GM18526 (cell line): ENCODE data around the gene ERICH6.

Experiments
- POLR2A ChIP-seq: IDR thresholded peaks from 3 replicates; pipeline ENCODE4 v1.6.1; 2011; ENCODE audit not compliant: insufficient read length; ENCODE audit errors: extremely low read depth

The ERICH6 gene

DNA sequence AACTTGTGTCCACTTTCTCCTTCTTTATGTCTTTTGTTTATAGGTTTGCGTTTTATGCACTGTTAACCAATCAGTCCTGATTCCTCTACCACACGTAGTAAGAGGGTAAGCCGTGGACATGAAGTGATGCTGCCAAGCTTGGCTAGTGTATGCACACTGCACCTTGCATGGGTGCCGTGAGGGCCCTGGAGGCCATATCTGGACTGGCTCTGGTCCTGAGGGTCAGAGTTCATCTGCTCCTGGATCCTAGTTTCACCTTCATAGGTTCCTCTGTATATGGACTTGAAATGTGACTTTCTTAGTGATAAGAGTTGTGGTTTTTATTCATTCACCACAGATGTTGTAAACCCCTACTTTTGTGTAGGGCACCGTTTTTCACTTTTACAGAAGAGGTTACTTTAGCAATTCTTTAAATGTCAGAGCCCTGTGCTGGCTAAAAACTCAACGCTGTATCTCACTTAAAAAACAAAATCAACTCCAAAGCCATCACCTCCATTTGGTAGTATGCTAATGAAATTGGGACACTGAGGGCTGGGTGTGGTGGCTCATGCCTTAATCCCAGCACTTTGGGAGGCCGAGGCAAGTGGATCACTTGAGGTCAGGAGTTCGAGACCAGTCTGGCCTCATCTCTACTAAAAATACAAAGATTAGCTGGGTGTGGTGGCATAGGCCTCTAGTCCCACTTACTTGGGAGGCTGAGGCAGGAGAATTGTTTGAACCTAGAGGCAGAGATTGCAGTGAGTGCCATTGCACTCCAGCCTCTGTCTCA, 36.3 kb upstream of the ERICH6 start:
- no peak for TF ChIP-seq POLR2A

DNA sequence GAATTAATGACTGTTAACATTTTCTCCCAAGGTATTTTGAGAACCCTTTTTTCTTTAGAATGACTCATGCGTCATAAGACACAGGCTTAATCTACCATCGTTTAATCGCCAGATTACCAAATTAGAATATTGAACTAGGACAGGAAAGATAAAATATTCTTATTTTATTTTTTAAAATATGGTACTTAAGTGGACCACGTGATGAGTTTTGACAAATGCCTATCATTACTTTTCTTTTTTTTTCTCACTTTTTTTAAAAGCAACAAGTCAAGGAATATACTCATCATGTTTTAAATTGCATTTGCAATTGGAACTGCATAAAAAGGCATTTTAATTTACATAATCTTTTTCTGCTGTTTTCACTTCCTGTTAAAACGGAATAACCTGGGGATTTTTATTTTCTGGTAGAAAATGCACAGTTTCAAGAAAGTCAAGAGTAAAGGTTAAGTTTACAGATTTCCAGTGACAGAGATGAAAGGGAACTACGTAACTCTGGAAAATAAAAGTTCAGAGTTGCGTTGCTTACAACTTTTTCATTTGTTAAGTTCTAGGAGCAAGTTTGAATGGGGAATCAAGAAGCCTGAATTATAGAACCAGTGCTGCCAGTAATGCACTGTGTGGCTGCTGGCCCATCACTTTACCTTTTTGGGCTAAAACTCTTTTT, 35.6 kb upstream of the ERICH6 start:
- TF ChIP-seq POLR2A = no peak

DNA sequence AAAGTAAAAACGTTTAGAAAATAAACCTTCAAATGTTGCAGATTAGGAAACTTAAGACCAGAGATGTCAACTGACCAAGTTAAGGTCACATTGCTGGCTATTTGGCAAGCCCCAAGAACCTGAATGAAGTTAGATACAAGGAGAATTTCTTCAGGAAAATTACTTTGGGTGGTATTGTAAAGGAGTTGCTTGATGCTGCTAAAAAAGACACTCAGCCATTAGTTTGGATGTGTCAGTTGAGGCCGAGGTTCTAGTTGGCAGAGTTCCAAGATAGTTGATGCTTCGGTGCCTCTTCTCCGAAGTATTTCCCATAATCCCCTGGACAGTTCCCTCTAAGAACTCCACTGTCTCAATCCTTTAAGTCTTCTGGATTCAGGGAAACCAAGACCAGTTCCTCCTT, 35.0 kb upstream of the ERICH6 start:
- no peak for TF ChIP-seq POLR2A

DNA sequence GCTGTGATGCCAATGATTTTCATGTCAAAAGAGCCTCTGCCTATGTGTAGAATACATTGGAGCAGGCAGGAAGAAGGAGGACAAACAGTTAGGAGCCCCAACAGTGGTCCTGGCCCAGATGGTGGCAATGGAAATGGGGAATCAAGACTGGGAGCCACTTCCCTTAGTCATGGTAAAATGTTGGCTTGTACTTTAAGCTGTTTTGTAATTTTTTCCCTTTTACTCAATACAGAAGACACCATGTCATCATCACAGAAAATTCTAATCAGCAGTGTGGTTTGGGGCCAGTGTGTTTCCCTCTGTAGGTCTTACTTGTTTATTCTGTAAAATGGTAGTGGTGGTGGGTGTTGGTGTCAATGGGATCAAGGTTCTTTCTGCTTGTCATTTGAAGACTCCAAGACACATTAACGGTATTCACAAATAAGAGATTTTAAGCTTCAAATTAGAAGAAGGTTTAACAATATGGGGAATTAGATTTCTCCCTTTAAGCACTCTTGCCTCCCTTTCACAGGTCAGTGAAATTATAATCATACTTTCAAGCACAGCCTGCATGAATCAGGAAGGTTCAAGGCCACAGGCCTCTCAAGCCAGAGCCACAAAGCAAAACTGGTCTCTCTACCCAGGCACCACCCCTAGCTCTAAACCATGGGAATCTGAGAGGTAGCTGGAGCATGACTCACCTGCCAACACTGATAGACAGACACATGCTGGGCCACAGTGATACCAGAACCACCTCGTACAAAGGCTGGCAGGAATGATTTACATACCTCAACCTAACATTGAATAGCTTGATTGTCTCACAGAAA, 34.4 kb upstream of the ERICH6 start:
- TF ChIP-seq POLR2A = no peak

DNA sequence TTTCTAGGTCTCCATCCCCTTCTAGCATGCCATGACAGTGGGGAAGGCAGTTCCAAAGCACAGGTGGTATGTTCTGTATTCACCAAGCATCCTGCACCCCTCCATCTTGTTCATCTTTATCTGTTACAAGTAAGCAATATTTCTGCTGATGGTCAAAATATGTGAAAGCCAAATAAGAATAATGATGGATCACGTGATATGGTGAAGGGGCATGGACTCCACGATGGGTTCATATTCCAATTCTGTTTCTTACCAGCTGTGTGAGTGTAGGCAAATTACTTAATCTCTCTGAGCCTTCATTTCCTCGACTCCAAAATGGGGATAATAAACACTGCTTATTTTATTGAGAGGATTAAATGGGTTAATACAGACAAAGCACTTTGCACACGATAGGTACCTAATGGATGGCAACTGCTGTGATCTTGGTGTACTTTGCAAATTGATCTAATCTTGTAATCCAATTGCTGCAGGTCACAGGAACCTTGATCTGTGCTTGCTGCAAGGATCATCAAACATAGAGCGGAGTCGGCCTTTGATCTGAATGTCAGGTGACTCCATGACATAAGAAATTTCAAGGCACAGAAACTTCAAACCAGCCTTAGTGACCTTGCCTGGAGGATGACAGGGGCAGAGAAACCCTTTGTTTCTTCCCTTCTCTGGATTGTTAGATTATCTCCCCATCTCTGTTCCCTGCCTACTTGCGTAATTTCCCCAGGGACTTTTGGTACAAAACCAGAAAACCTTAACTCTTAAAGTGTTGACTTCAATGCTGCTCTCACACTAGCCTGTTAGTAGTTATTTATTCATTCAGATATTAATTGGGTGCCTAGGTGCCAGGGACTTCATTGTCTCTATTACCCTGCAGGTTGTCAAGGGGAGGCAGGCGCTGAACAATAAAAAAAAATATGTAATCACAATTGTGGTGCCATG, 33.4 kb upstream of the ERICH6 start:
- TF ChIP-seq POLR2A = no peak

DNA sequence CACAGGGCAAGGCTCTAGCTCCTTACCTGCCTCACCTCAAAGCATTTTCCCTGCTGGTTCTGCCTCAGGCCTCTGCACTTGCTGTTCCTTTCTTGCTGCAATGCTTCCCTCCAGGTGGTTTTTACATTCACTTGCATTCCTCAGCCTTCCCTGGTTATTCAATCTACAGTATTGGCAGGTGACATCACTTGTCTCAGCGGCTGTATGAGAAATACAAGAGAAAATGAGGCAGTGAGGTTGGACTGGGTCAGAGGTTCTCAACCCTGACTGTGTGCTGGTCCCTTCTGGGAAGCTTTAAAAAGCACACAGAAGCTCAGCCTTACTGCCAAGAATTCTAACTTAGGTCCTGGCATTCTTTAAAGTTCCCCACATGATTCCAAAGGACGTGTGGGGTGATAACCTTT, 32.6 kb upstream of the ERICH6 start:
- TF ChIP-seq POLR2A = no peak

DNA sequence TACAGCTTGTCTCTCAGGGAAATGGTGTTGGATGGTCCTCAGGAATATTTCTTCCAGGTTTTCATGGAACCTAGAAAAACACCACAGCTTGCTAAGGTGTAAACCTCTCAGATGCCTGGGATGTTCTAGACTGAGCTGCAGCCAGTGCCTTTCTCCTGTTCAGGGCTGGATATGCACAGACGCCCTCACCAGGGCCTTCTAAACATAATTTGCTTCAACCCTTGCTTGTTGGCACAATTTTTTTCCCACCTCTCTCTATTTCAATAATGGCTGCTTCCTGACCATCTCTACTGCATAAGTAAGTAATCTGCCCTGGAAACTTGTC, 31.0 kb upstream of the ERICH6 start:
- no peak for TF ChIP-seq POLR2A

DNA sequence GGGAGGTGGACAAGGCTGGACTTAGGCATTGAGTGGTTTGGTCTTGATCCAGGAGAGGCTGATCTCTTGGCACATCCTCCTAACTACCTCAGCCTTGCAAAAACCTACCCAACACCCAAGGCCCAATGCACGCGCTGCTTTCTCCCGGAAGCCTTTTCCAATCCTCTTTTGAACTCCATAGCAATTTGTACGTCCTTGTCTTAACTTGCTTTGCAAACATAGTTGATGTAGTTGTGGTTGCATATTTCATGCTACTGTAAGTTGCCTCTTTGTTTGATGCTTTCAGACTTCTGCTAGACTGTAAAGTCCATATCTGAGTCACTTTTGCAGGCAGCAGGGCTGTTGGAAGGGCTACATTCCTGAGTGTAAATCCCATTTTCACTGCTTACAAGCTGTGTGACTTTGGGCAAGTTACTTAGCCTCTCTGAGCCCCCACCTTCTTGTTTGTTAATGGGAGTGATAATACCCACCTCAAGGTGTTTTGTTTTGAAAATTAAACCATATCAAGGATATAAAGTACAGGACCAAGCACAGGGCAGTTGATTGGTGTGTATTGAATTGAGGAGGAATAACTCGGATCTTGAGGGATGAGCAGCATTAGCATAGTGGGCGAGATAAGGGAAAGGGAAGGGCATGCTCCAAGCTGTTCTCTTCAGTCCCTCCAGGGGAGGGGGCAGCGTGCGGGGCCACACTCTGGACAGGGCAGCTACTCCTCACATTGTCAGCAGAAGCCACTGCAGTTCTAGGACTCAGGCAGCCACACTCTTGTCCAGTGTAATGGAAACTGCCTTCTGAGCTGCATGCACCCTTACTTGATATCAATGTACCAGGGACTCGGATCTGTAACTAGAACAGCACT, 30.4 kb upstream of the ERICH6 start:
- no peak for TF ChIP-seq POLR2A

DNA sequence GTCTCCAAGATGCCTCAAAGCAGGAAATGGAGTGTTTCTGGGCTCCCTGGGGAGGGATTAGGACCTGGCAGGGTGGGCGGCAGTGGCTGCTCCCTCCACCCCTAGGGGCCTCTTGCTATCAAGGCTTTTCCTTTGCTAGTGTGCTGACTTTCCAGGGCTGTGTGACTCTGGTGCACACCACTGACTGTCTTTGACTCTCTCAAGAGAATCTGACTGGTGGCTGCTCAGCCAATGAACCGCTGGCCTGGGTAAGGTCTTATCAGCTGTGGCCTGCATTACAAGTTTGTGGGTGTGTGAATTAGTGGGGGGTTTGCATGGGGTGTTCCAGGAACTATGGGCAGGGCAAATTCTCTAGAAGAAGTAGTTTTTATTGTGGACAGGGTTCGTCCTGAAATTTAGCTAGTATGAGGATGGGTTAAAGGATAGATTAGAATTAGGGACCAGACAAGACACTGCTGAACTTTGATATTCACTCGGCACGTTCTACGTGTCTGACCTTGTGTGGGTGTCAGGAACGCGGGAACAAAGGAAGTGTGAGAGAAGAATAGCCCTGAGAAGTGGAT, 29.7 kb upstream of the ERICH6 start:
- no peak for TF ChIP-seq POLR2A

DNA sequence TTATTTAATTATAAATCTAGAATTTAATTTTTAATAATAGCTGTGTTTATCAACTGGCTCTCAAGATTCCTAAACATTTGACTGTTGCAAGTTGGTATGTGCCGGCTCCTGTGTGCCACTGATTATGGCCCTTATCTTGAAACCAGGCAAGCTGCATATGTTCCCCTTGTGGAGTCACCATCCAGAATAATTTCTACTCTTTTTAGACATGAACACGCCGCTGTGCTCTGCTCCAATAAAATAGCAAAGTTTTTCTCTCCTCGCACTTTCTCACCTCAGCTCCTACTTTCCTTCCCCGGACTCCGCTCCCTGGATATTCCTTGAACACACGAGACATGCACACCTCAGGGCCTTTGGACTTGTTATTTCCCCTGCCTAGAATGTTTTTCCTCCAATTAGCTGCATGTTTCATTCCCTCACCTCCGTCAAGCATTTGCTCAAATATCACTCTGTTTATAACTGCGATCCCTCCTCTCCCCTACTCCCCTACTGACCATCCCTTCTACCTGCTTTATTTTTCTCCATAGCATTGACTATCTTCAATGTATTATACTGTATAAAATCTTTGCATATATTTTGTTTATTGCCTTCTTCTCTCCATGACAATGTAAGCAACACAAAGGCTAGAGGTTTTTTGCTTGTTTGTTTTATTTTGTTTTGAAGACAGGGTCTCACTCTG, 26.1 kb upstream of the ERICH6 start:
- no peak for TF ChIP-seq POLR2A

DNA sequence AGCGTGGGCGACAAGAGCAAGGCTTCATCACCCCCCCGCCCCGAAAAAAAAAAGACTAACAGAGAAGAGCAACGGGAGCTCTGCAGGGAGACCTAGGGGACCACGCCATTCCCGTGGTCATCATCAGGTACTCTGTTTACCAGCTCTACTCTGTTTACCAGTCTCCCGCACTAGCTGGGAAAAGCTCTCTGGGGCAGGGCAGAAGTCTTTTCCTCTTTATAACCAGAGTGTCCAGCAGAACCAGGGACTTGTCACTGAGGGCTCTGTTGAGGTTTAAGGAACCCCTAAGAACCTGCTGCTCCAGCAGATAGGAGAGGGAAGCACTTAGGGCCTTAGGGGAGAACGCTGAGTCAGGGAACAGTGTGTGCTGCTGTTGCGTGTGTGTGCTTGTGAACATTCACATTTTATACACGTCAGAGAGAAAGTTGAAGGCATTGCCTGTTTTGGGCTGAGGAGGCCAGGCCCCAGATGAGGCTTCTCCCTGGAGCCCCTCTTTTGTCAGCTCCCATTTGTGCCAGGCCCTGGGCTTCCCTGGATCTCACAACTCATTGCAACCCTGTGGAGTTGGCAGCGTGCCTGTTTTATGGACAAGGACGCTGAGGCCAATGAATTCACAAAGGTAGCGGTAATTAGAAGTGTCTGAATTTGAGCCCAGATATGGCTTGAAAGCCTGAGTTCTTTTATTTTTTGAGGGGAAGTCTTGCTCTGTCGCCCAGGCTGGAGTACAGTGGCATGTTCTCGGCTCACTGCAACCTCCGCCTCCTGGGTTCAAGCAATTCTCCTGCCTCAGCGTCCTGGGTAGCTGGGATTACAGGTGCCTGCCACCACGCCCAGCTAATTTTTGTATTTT, 24.2 kb upstream of the ERICH6 start:
- TF ChIP-seq POLR2A = no peak

DNA sequence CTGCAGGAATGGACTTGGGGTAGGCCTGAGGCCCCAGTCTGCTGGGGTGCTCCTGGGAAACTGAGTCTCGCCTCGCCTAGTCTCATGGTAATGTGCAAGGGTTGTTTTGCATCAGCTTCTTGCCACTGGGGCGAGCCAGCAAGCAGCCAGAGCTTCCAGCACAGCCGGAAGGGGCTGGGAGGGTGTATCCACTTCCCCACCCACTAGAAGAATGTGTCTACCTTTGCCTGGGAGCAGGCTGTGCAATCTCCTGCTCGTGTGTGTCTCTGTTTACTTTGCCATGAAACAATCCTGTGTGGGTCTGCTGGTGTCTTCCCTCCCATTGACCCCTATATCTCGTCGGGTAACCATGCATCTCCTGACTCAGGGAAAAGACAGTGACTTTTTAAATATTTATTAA, 21.8 kb upstream of the ERICH6 start:
- no peak for TF ChIP-seq POLR2A

DNA sequence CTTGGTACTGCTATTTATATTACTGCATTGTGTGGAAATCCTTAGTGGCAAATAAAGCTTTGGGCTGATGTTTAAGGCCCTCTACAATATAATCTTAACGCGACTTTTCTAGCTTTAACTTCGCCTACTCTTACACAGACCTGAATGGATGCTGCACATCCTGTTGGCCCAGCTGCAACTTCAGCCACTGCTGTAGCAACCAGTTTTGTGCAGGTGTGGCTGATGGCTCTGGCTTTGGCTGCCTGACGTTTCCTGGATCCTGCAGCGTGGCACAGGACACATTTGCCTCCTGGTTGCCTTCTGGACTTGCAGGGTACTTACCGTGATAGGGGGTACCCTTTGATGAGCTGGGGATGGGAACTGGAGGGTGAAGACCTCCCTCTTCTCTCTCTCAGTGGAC, 20.2 kb upstream of the ERICH6 start:
- no peak for TF ChIP-seq POLR2A

DNA sequence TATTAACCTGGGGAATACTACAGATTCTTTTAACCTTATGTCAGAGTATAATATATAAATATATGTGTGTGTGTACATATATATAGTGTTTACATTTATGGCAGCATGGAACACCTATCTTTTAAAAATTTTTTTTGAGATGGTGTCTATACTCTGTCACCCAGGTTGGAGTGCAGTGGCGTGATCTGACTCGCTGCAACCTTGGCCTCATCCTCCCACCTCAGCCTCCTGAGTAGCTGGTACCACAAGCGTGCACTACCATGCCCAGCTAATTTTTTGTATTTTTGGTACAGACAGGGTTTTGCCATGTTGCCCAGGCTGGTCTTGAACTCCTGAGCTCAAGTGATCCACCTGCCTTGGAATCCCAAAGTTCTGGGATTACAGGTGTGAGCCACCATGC, 18.5 kb upstream of the ERICH6 start:
- TF ChIP-seq POLR2A = no peak
